IMR-90 (cell line): Measurements from ENCODE around the gene KCMF1. TPM values are rescaled to one million over a fixed set of nuclear protein-coding genes. Genes with fewer than 3 reads are reported as not detected.

Experiments used
- ATAC-seq: fragments of 200-7000 bp; cut with Tn5 transposase; 2 replicates; pipeline ENCODE4 v1.9.1; 2020; ENCODE audit warnings: low read depth, mild to moderate bottlenecking, moderate library complexity
- BruUV-seq: library from RNA; stranded (reverse); fragments of 400-500 nt; replicated peaks from 2 replicates; lab custom pipeline; 2021; lab: Mats Ljungman, UMichigan
- CTCF ChIA-PET: fragments of 300-600 bp; formaldehyde crosslinking; extraction: SDS; loops from one replicate; lab custom pipeline; 2021; ENCODE audit warnings: antibody characterized with exemption; lab: Yijun Ruan, JAX
- POLR2A ChIA-PET: fragments of 300-600 bp; sonication (Branson Sonifier 250); formaldehyde crosslinking; loops from one replicate; lab custom pipeline; 2022; ENCODE audit warnings: antibody characterized with exemption; ENCODE audit not compliant: unreplicated experiment; lab: Charles Lee
- DNase-seq: peaks from one replicate; pipeline ENCODE4 v3.0.0; 2013
- H2AFZ ChIP-seq: replicated peaks from 2 replicates; pipeline ENCODE3; 2013; ENCODE audit warnings: low read length, mild to moderate bottlenecking; ENCODE audit not compliant: poor library complexity
- H2AK5ac ChIP-seq: 2 replicates; pipeline ENCODE4 v1.6.1; 2013; ENCODE audit warnings: low read depth, low read length, inconsistent platforms
- H2AK9ac ChIP-seq: replicated peaks from 2 replicates; pipeline ENCODE3; 2013; ENCODE audit warnings: mild to moderate bottlenecking, low read depth, low read length, moderate library complexity; ENCODE audit not compliant: poor library complexity
- H2BK120ac ChIP-seq: 2 replicates; pipeline ENCODE4 v1.6.1; 2013; ENCODE audit warnings: low read depth, low read length, inconsistent platforms
- H2BK15ac ChIP-seq: 3 replicates; pipeline ENCODE4 v1.6.1; 2013; ENCODE audit warnings: low read depth, low read length, inconsistent platforms
- H2BK20ac ChIP-seq: 2 replicates; pipeline ENCODE4 v1.6.1; 2013; ENCODE audit warnings: low read depth, mild to moderate bottlenecking, inconsistent platforms, low read length, moderate library complexity
- H2BK5ac ChIP-seq: 2 replicates; pipeline ENCODE4 v1.6.1; 2013; ENCODE audit warnings: mild to moderate bottlenecking, low read depth, low read length, inconsistent platforms; ENCODE audit not compliant: poor library complexity, severe bottlenecking
- H3K14ac ChIP-seq: replicated peaks from 2 replicates; pipeline ENCODE4 v1.6.1; 2013; ENCODE audit warnings: low read depth, low read length, inconsistent platforms
- H3K18ac ChIP-seq: 2 replicates; pipeline ENCODE4 v1.6.1; 2013; ENCODE audit warnings: low read depth, low read length, control low read depth
- H3K23ac ChIP-seq: 2 replicates; pipeline ENCODE4 v1.6.1; 2013; ENCODE audit warnings: low read depth, low read length, inconsistent platforms
- H3K27ac ChIP-seq: 2 replicates; pipeline ENCODE4 v1.5.1; 2013; ENCODE audit warnings: mild to moderate bottlenecking, control low read depth, low read length; ENCODE audit not compliant: insufficient read depth
- H3K27me3 ChIP-seq: 2 replicates; pipeline ENCODE4 v1.6.1; 2013; ENCODE audit warnings: low read length; ENCODE audit not compliant: control insufficient read depth, insufficient read depth
- H3K36me3 ChIP-seq: 2 replicates; pipeline ENCODE4 v1.6.1; 2013; ENCODE audit warnings: low read length, mixed read lengths; ENCODE audit not compliant: control insufficient read depth, insufficient read depth
- H3K4ac ChIP-seq: 2 replicates; pipeline ENCODE4 v1.6.1; 2013; ENCODE audit warnings: low read depth, low read length, inconsistent platforms
- H3K4me1 ChIP-seq: 2 replicates; pipeline ENCODE4 v1.6.1; 2013; ENCODE audit warnings: low read length, mixed read lengths; ENCODE audit not compliant: control insufficient read depth, insufficient read depth
- H3K4me2 ChIP-seq: 2 replicates; pipeline ENCODE4 v1.6.1; 2013; ENCODE audit warnings: low read depth, mild to moderate bottlenecking, control low read depth, low read length, moderate library complexity
- H3K4me3 ChIP-seq: 2 replicates; pipeline ENCODE4 v1.5.1; 2013; ENCODE audit warnings: low read depth, mild to moderate bottlenecking, control low read depth, low read length, moderate library complexity; ENCODE audit not compliant: insufficient read depth
- H3K56ac ChIP-seq: 2 replicates; pipeline ENCODE4 v1.6.1; 2013; ENCODE audit warnings: low read length, inconsistent platforms; ENCODE audit not compliant: insufficient read depth; ENCODE audit errors: extremely low read depth
- H3K79me1 ChIP-seq, 2 experiments: 2 replicates each; pipeline ENCODE4 v1.6.1; 2013; ENCODE audit warnings: low read length in 2 of 2, inconsistent platforms in 1 of 2, low read depth in 1 of 2
- H3K9ac ChIP-seq: 2 replicates; pipeline ENCODE4 v1.6.1; 2013; ENCODE audit warnings: low read depth, low read length, control low read depth
- H3K9me1 ChIP-seq: 2 replicates; pipeline ENCODE4 v1.6.1; 2013; ENCODE audit warnings: low read length, inconsistent platforms; ENCODE audit not compliant: insufficient read depth
- H3K9me3 ChIP-seq: 2 replicates; pipeline ENCODE4 v1.6.1; 2013; ENCODE audit warnings: low read length; ENCODE audit not compliant: control insufficient read depth, insufficient read depth
- H4K20me1 ChIP-seq: 2 replicates; pipeline ENCODE4 v1.6.1; 2013; ENCODE audit warnings: low read length, inconsistent platforms; ENCODE audit not compliant: insufficient read depth
- H4K5ac ChIP-seq: 2 replicates; pipeline ENCODE4 v1.6.1; 2013; ENCODE audit warnings: mild to moderate bottlenecking, low read depth, low read length, control low read depth
- H4K8ac ChIP-seq, 2 experiments: 2 replicates each; pipeline ENCODE4 v1.6.1; 2013; ENCODE audit warnings: low read depth in 2 of 2, low read length in 2 of 2, control low read depth in 1 of 2, inconsistent platforms in 1 of 2
- H4K91ac ChIP-seq: 2 replicates; pipeline ENCODE4 v1.6.1; 2013; ENCODE audit warnings: low read depth, low read length, inconsistent platforms; ENCODE audit not compliant: insufficient read depth
- CHD1 ChIP-seq: IDR thresholded peaks from 2 replicates; pipeline ENCODE4 v1.6.1; 2012; ENCODE audit warnings: low read depth, low read length, improper control_type of control experiment
- RFX5 ChIP-seq: IDR thresholded peaks from 2 replicates; pipeline ENCODE4 v1.8.0; 2012; ENCODE audit warnings: low read depth, mild to moderate bottlenecking, low read length, moderate library complexity
- WGBS, 2 experiments: methylation state at CpG; one replicate each; pipeline versions ENCODE4 v1.1.5 to v1.1.7; 2013; ENCODE audit warnings: missing lambda C conversion rate in 2 of 2; ENCODE audit not compliant: insufficient read length in 1 of 2; ENCODE audit errors: extremely low coverage in 2 of 2; 5-methylcytosine and 5-hydroxymethylcytosine counted together
- dilution Hi-C: fragments of 300-500 bp; cut with HindIII; formaldehyde crosslinking; loops from one replicate; pipeline ENCODE4 v1.14.3; 2018; ENCODE audit warnings: low sequenced_read_pairs; ENCODE audit not compliant: unreplicated experiment
- in situ Hi-C: fragments of 300-500 bp; cut with MboI; formaldehyde crosslinking; loops from 3 replicates; pipeline ENCODE4 v1.14.3; 2019; ENCODE audit warnings: low sequenced_read_pairs, inconsistent platforms, mixed read lengths
- intact Hi-C: fragments of 100-400 bp; cut with micrococcal nuclease; formaldehyde crosslinking; loops from 2 replicates; pipeline ENCODE4 v1.10.0; 2022
- polyA plus RNA-seq, 3 experiments: library from polyadenylated mRNA; depleted of rRNA; stranded (reverse); fragments of >200 nt; gene quantifications; 2 replicates each; pipeline ENCODE4 v1.2.3, GENCODE V29; 2012; ENCODE audit warnings: low replicate concordance in 1 of 3
- total RNA-seq: library from RNA; depleted of rRNA; stranded (reverse); fragments of >200 nt; gene quantifications from 2 replicates; pipeline ENCODE4 v1.2.3, GENCODE V29; 2012

The KCMF1 gene
- total and polyA plus RNA-seq, 2 of the 4 experiments (the other 2 are of a cell fraction): 49.9 to 108 TPM

DNA sequence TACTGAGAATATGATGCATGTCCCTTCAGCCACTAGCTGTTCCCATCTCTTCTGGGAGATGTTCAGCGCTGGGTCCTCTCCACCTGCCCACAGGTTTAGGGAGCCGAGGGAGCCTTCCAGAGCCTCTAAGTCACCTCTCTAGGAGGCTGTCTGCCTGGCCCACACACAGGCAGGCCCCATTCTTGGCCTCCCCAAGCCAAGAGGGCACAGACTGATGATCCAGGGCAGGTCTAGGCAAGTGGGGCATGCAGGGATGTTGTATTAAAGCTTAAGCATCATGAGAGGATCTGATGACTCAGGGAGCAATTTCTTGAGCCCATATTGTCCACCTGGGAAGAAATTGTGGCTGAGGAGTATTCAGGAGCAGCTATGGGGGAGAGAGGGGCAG, 45.6 kb upstream of the KCMF1 start:
- H3K56ac ChIP-seq: no peak overlapping the region
- no peak overlapping the region for H3K18ac ChIP-seq
- H3K36me3 ChIP-seq: no peaks in the 10 kb centered on the region
- dilution Hi-C loops: no loop called here
- H3K79me1 ChIP-seq: peaks cover 0 to 4% of the 10 kb centered on the region in 2 experiments; a peak in 2 of 4 replicates
- peak overlapping the region; percentile 36; the same call in 1 of the 2 replicates for H2BK120ac ChIP-seq
- intact Hi-C loops: loop anchor here (5.0 kb wide), 2 partner anchors 132 to 293 kb away; no protein-coding TSS in a partner anchor
- no peaks in the 10 kb centered on the region for H3K9me1 ChIP-seq
- no peak overlapping the region for H3K27ac ChIP-seq
- TF ChIP-seq RFX5: no peak
- no peak for TF ChIP-seq CHD1
- H3K4me1 ChIP-seq: peaks cover 8% of the 10 kb centered on the region; the same call in 1 of the 2 replicates
- no peak overlapping the region for H3K9ac ChIP-seq
- peak overlapping the region; percentile 51 for H3K4ac ChIP-seq
- H4K8ac ChIP-seq: peak overlapping the region in 1 of 2 experiments; percentile 50; a peak in 2 of 4 replicates
- no TSS peak for BruUV-seq
- no peaks in the 10 kb centered on the region for H4K20me1 ChIP-seq
- no peaks in the 10 kb centered on the region for H3K9me3 ChIP-seq
- H3K27me3 ChIP-seq: no peaks in the 10 kb centered on the region
- peak overlapping the region; percentile 5; the same call in 1 of the 2 replicates for H4K5ac ChIP-seq
- H2AFZ ChIP-seq: peak overlapping the region; percentile 96
- in situ Hi-C loops: loop anchor here (10.0 kb wide), 1 partner anchor 431 kb away; no protein-coding TSS in a partner anchor
- ChIA-PET POLR2A (interaction anchor here (0.5 kb wide), 1 partner anchor 41 kb away, joined by 3 read pairs; no protein-coding TSS in a partner anchor), CTCF (interaction anchor here (0.5 to 2.2 kb wide), 23 partner anchors 13 to 327 kb away, joined by 3 to 17 read pairs (median 4); no protein-coding TSS in a partner anchor)
- no peak overlapping the region for H3K4me2 ChIP-seq
- DNase-seq: no peak
- peak overlapping the region; percentile 72 for H2AK5ac ChIP-seq
- H2BK5ac ChIP-seq: peak overlapping the region; percentile 22
- H2AK9ac ChIP-seq: peak overlapping the region; percentile 90
- H2BK15ac ChIP-seq: peak overlapping the region; percentile 12; the same call in 1 of the 3 replicates
- H2BK20ac ChIP-seq: peak overlapping the region; percentile 53
- WGBS, 2 experiments: 90% methylated on average over 2 of the region's 2 CpGs; no CpG with 5 or more reads in 1 of the 2 experiments
- H3K4me3 ChIP-seq: no peak overlapping the region
- peak overlapping the region; percentile 34 for H4K91ac ChIP-seq
- H3K23ac ChIP-seq: no peak overlapping the region
- no peak overlapping the region for H3K14ac ChIP-seq
- no peak for ATAC-seq
